ENCODE results near the gene USP47. TPM values are rescaled to one million over a fixed set of nuclear protein-coding genes. Genes with fewer than 3 reads are reported as not detected.

Gene USP47, protein sequence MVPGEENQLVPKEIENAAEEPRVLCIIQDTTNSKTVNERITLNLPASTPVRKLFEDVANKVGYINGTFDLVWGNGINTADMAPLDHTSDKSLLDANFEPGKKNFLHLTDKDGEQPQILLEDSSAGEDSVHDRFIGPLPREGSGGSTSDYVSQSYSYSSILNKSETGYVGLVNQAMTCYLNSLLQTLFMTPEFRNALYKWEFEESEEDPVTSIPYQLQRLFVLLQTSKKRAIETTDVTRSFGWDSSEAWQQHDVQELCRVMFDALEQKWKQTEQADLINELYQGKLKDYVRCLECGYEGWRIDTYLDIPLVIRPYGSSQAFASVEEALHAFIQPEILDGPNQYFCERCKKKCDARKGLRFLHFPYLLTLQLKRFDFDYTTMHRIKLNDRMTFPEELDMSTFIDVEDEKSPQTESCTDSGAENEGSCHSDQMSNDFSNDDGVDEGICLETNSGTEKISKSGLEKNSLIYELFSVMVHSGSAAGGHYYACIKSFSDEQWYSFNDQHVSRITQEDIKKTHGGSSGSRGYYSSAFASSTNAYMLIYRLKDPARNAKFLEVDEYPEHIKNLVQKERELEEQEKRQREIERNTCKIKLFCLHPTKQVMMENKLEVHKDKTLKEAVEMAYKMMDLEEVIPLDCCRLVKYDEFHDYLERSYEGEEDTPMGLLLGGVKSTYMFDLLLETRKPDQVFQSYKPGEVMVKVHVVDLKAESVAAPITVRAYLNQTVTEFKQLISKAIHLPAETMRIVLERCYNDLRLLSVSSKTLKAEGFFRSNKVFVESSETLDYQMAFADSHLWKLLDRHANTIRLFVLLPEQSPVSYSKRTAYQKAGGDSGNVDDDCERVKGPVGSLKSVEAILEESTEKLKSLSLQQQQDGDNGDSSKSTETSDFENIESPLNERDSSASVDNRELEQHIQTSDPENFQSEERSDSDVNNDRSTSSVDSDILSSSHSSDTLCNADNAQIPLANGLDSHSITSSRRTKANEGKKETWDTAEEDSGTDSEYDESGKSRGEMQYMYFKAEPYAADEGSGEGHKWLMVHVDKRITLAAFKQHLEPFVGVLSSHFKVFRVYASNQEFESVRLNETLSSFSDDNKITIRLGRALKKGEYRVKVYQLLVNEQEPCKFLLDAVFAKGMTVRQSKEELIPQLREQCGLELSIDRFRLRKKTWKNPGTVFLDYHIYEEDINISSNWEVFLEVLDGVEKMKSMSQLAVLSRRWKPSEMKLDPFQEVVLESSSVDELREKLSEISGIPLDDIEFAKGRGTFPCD (N-terminal part only)
- 26.5 TPM for polyA plus RNA-seq (2013, experiment 1 of 2)
- polyA plus RNA-seq (2013, experiment 2 of 2) = 27.4 TPM

DNA sequence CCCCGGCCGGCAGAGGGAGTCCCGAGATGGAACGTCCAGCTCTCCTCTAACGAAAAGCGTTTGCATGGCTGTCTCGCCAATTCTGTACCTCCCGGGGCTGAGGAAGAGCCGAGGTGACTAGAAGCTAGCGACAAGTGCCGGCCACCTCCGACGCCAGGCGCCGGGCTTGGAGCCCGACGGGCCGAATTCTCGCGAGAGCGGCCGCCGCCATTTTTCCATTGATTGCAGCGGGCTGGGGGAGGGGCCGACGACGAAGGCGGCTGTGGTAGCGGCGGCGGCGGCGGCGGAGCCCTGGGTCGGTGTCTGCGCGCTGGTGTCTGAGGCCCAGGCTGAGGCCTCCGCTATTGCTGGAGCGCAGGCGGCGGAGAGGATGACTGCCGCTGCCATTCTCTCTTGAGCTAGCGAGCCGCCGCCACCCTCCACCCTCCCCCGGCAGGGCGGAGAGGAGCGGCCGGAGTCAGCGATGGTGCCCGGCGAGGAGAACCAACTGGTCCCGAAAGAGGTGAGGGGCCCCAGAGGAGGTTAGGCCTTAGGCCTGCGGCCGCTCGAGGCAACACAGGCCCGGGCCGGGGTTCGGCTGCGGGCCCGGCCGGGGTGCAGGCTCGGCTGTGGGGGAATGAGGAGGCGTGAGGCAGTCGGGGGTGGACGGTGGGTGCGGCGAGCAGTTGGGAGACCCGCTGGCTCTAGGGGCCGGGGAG lies at the start of gene USP47:
USP47 (plus strand) TSS at position 250 of the 698 bp plus-strand sequence; CDS start at position 464, 214 bp downstream.
- WGBS, 2 donors (ENCODE audit: extremely low coverage in 2 of 2, insufficient read length in 2 of 2, insufficient replicate concordance in 1 of 2) = no CpG with 5 or more reads among the region's 70 CpGs
- peak within 1 kb of the TSS; percentile 67 for H3K4me2 ChIP-seq (ENCODE audit: insufficient read depth, low read length, poor library complexity, severe bottlenecking)
- H3K79me1 ChIP-seq (ENCODE audit: low read depth, low read length) = peaks cover 2% of the 10 kb centered on the region
- H3K36me3 ChIP-seq (replicated peaks in 1 of 2; ENCODE audit: control insufficient read depth in 2 of 2, insufficient read depth in 2 of 2, low read length in 2 of 2) = no peaks in the 10 kb centered on the region
- H2BK120ac ChIP-seq (ENCODE audit: low read depth, low read length) = peak within 1 kb of the TSS; percentile 85
- DNase-seq (ENCODE audit: low spot score) = peak; percentile 92
- peak within 1 kb of the TSS; percentile 94 for H3K4ac ChIP-seq (ENCODE audit: low read length)
- peak within 1 kb of the TSS; percentile 77 for H2BK15ac ChIP-seq (ENCODE audit: low read length)
- H3K4me1 ChIP-seq (ENCODE audit: control insufficient read depth in 2 of 2, insufficient read depth in 1 of 2, low read depth in 1 of 2, low read length in 2 of 2) = peaks cover 0 to 10% of the 10 kb centered on the region in 2 donors
- no peaks in the 10 kb centered on the region for H3K27me3 ChIP-seq (ENCODE audit: control insufficient read depth in 3 of 3, insufficient read depth in 3 of 3, low read depth in 1 of 3, low read length in 3 of 3)
- peak within 1 kb of the TSS; percentile 98 for H3K18ac ChIP-seq (ENCODE audit: low read length)
- H2BK12ac ChIP-seq (ENCODE audit: low read length) = no peak within 1 kb of the TSS
- H4K91ac ChIP-seq (ENCODE audit: low read depth, low read length, poor library complexity) = peak within 1 kb of the TSS; percentile 78
- no peaks in the 10 kb centered on the region for H3K9me3 ChIP-seq (replicated peaks in 1 of 2; ENCODE audit: control insufficient read depth in 2 of 2, insufficient read depth in 1 of 2, low read depth in 1 of 2, low read length in 2 of 2)
- H2AFZ ChIP-seq (ENCODE audit: low read length) = peak within 1 kb of the TSS; percentile 92
- H2AK5ac ChIP-seq (ENCODE audit: low read depth, low read length) = peak within 1 kb of the TSS; percentile 83
- peak within 1 kb of the TSS; percentile 99 for H2BK5ac ChIP-seq (ENCODE audit: low read length)
- peak within 1 kb of the TSS; percentile 83 for H3K23ac ChIP-seq (ENCODE audit: low read depth, low read length, poor library complexity)
- H3K9ac ChIP-seq (ENCODE audit: low read depth, low read length, poor library complexity) = peak within 1 kb of the TSS; percentile 94
- H3K4me3 ChIP-seq (ENCODE audit: low read length in 2 of 2) = peak within 1 kb of the TSS; percentile 76 to 94
- H3K14ac ChIP-seq (ENCODE audit: low read length) = peak within 1 kb of the TSS; percentile 63
- H4K8ac ChIP-seq (ENCODE audit: low read depth, low read length) = no peak within 1 kb of the TSS
- peak within 1 kb of the TSS; percentile 96 for H3K27ac ChIP-seq (replicated peaks; ENCODE audit: low read length)

DNA sequence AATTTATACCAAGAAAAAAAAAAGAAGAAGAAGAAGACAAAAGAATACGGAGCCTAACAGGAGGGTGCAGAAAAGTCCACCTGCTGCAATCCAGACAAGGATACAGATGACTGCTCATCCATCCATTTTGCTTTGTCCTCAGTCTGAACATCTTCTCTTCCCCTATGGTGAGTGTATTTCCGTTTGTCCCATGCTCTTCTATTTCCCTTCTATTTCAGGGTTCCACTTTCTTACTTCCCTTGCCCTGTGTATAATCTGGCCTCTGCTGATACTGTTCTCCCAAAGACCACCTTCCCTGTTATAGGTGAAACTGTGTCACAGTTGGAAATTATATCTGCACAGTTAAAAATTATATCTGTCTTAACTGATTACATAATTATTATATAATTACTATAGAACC lies 48.7 kb upstream of the USP47 start:
- H2BK120ac ChIP-seq (ENCODE audit: low read depth, low read length) = no peak overlapping the region
- H3K9ac ChIP-seq (ENCODE audit: low read depth, low read length, poor library complexity) = no peak overlapping the region
- H2BK5ac ChIP-seq (ENCODE audit: low read length) = no peak overlapping the region
- H4K91ac ChIP-seq (ENCODE audit: low read depth, low read length, poor library complexity) = no peak overlapping the region
- H3K4ac ChIP-seq (ENCODE audit: low read length) = no peak overlapping the region
- no peaks in the 10 kb centered on the region for H3K4me1 ChIP-seq (ENCODE audit: control insufficient read depth in 2 of 2, insufficient read depth in 1 of 2, low read depth in 1 of 2, low read length in 2 of 2)
- H3K14ac ChIP-seq (ENCODE audit: low read length) = no peak overlapping the region
- no peak overlapping the region for H3K27ac ChIP-seq (replicated peaks; ENCODE audit: low read length)
- no peak overlapping the region for H2AFZ ChIP-seq (ENCODE audit: low read length)
- no peaks in the 10 kb centered on the region for H3K27me3 ChIP-seq (ENCODE audit: control insufficient read depth in 3 of 3, insufficient read depth in 3 of 3, low read depth in 1 of 3, low read length in 3 of 3)
- H2AK5ac ChIP-seq (ENCODE audit: low read depth, low read length) = no peak overlapping the region
- H3K9me3 ChIP-seq (replicated peaks in 1 of 2; ENCODE audit: control insufficient read depth in 2 of 2, insufficient read depth in 1 of 2, low read depth in 1 of 2, low read length in 2 of 2) = no peaks in the 10 kb centered on the region
- H3K18ac ChIP-seq (ENCODE audit: low read length) = no peak overlapping the region
- no peak for DNase-seq (ENCODE audit: low spot score)
- no peak overlapping the region for H3K4me2 ChIP-seq (ENCODE audit: insufficient read depth, low read length, poor library complexity, severe bottlenecking)
- no peak overlapping the region for H2BK15ac ChIP-seq (ENCODE audit: low read length)
- no peak overlapping the region for H3K23ac ChIP-seq (ENCODE audit: low read depth, low read length, poor library complexity)
- H2BK12ac ChIP-seq (ENCODE audit: low read length) = no peak overlapping the region
- no peaks in the 10 kb centered on the region for H3K36me3 ChIP-seq (replicated peaks in 1 of 2; ENCODE audit: control insufficient read depth in 2 of 2, insufficient read depth in 2 of 2, low read length in 2 of 2)
- no peak overlapping the region for H3K4me3 ChIP-seq (ENCODE audit: low read length in 2 of 2)
- H4K8ac ChIP-seq (ENCODE audit: low read depth, low read length) = no peak overlapping the region
- no peaks in the 10 kb centered on the region for H3K79me1 ChIP-seq (ENCODE audit: low read depth, low read length)
- no CpG with 5 or more reads among the region's 2 CpGs for WGBS, 2 donors (ENCODE audit: extremely low coverage in 2 of 2, insufficient read length in 2 of 2, insufficient replicate concordance in 1 of 2)

DNA sequence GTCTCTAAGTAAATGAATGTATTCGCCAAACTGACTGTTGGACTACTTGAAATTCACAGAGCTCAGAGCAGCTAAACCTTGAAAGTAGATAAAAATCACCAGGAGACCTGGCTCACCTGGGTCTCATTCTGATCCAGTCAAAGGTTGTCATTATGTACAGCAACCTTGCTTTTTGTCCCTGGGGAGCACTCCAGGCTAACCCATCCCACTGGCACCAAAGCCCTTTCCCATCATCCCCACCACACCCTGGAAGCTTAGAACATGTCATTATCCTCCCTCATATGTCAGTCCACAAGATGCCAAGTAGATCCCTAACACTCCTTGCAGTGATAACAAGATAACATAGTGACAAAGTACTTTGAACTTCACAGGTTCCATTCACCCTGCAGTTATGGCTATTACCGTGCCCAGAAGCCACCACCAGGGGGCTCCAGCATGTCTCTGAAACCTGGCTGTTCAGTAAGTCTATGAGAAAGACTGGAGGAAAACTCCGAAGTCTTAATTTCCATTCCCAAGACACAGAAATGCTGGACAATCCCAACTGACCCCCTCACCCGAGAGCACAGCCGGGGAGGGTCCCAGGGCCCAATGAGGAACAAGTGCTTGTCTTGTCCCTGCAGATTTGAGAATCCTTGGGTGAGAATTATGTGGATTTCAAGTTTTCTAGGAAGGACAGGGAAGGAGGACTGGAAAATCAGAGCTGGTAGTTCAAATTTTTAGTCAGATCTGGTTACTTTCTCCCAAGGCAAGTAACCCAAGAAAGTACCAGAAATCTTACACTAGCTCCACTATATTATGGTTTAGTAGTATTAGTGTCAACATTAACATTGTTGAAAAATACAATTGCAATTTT lies 43.0 kb upstream of the USP47 start:
- Histone ChIP-seq H2BK12ac (ENCODE audit: low read length) (no peak overlapping the region), H3K23ac (ENCODE audit: low read depth, low read length, poor library complexity) (no peak overlapping the region), H3K18ac (ENCODE audit: low read length) (no peak overlapping the region), H2BK5ac (ENCODE audit: low read length) (no peak overlapping the region), H2BK120ac (ENCODE audit: low read depth, low read length) (no peak overlapping the region), H3K4me2 (ENCODE audit: insufficient read depth, low read length, poor library complexity, severe bottlenecking) (no peak overlapping the region), H3K27ac (replicated peaks; ENCODE audit: low read length) (no peak overlapping the region), H2AK5ac (ENCODE audit: low read depth, low read length) (no peak overlapping the region), H3K4me3 (ENCODE audit: low read length in 2 of 2) (no peak overlapping the region), H3K9me3 (replicated peaks in 1 of 2; ENCODE audit: control insufficient read depth in 2 of 2, insufficient read depth in 1 of 2, low read depth in 1 of 2, low read length in 2 of 2) (no peaks in the 10 kb centered on the region), H2BK15ac (ENCODE audit: low read length) (no peak overlapping the region), H2AFZ (ENCODE audit: low read length) (no peak overlapping the region), H4K91ac (ENCODE audit: low read depth, low read length, poor library complexity) (no peak overlapping the region), H4K8ac (ENCODE audit: low read depth, low read length) (no peak overlapping the region), H3K4me1 (ENCODE audit: control insufficient read depth in 2 of 2, insufficient read depth in 1 of 2, low read depth in 1 of 2, low read length in 2 of 2) (no peaks in the 10 kb centered on the region), H3K79me1 (ENCODE audit: low read depth, low read length) (no peaks in the 10 kb centered on the region), H3K14ac (ENCODE audit: low read length) (no peak overlapping the region), H3K27me3 (ENCODE audit: control insufficient read depth in 3 of 3, insufficient read depth in 3 of 3, low read depth in 1 of 3, low read length in 3 of 3) (no peaks in the 10 kb centered on the region), H3K9ac (ENCODE audit: low read depth, low read length, poor library complexity) (no peak overlapping the region), H3K36me3 (replicated peaks in 1 of 2; ENCODE audit: control insufficient read depth in 2 of 2, insufficient read depth in 2 of 2, low read length in 2 of 2) (no peaks in the 10 kb centered on the region), H3K4ac (ENCODE audit: low read length) (no peak overlapping the region)
- DNase-seq (ENCODE audit: low spot score) = peak; percentile 68
- WGBS, 2 donors (ENCODE audit: extremely low coverage in 2 of 2, insufficient read length in 2 of 2, insufficient replicate concordance in 1 of 2) = no CpG with 5 or more reads among the region's 5 CpGs

Measured in neuronal stem cell (in vitro differentiated cells).